ENCODE measurements around the gene MORN1. TPM values are rescaled to one million over a fixed set of nuclear protein-coding genes. Genes with fewer than 3 reads are reported as not detected.

The MORN1 gene
- total and polyA plus RNA-seq, 2 of the 4 experiments (the other 2 are of a cell fraction): 3.0 to 4.2 TPM

- no peak for TF ChIP-seq RAD21 (IDR thresholded peaks at IDR 0.05; ENCODE audit: low read length)
- no peak for TF ChIP-seq CTCF (conservative IDR thresholded peaks at IDR 0.05; ENCODE audit: low read depth, low read length)
- TF ChIP-seq MXI1 (IDR thresholded peaks at IDR 0.05; ENCODE audit: borderline replicate concordance, low read depth, low read length): no peak
- no peak for TF ChIP-seq NFE2L2 (IDR thresholded peaks at IDR 0.05; ENCODE audit: low read depth, low read length)
- TF ChIP-seq POLR2A (IDR thresholded peaks at IDR 0.05; ENCODE audit: low read depth, low read length): no peak
- TF ChIP-seq RCOR1 (IDR thresholded peaks at IDR 0.05; ENCODE audit: insufficient replicate concordance, low read length): no peak
- TF ChIP-seq MAZ (IDR thresholded peaks at IDR 0.05; ENCODE audit: borderline replicate concordance, low read depth, low read length): no peak
- no peak for TF ChIP-seq MAFK (IDR thresholded peaks at IDR 0.05; ENCODE audit: low read depth, low read length)
- TF ChIP-seq ELK1 (IDR thresholded peaks at IDR 0.05; ENCODE audit: borderline replicate concordance, low read depth, low read length): no peak
- TF ChIP-seq BHLHE40 (IDR thresholded peaks at IDR 0.05; ENCODE audit: low read depth, low read length): no peak
- TF ChIP-seq USF2 (IDR thresholded peaks at IDR 0.05; ENCODE audit: low read depth, low read length): no peak
- no peak for TF ChIP-seq RFX5 (IDR thresholded peaks at IDR 0.05; ENCODE audit: low read depth, low read length)
- no peak for TF ChIP-seq SMC3 (IDR thresholded peaks at IDR 0.05; ENCODE audit: low read depth, low read length)
- intact Hi-C loops (cut with micrococcal nuclease) (no loop called here), dilution Hi-C loops (cut with HindIII; ENCODE audit: low sequenced_read_pairs, unreplicated experiment) (no loop called here), in situ Hi-C loops (cut with MboI; ENCODE audit: low sequenced_read_pairs) (no loop called here)
- Histone ChIP-seq H2AK5ac (ENCODE audit: low read depth, low read length) (no peak overlapping the region), H4K5ac (ENCODE audit: low read depth, low read length) (no peak overlapping the region), H3K79me1 (ENCODE audit: low read depth in 1 of 2, low read length in 2 of 2) (no peaks in the 10 kb centered on the region), H3K14ac (replicated peaks; ENCODE audit: low read depth, low read length) (no peak overlapping the region), H3K4me3 (ENCODE audit: insufficient read depth, low read depth, low read length) (no peak overlapping the region), H2BK5ac (ENCODE audit: low read depth, low read length, poor library complexity, severe bottlenecking) (no peak overlapping the region), H3K18ac (ENCODE audit: low read depth, low read length) (no peak overlapping the region), H3K23ac (ENCODE audit: low read depth, low read length) (no peak overlapping the region), H3K4me1 (ENCODE audit: control insufficient read depth, insufficient read depth, low read length) (no peaks in the 10 kb centered on the region), H2BK120ac (ENCODE audit: low read depth, low read length) (no peak overlapping the region), H3K36me3 (ENCODE audit: control insufficient read depth, insufficient read depth, low read length) (no peaks in the 10 kb centered on the region), H2BK15ac (ENCODE audit: low read depth, low read length) (no peak overlapping the region), H2BK20ac (ENCODE audit: low read depth, low read length) (no peak overlapping the region), H3K27me3 (ENCODE audit: control insufficient read depth, insufficient read depth, low read length) (no peaks in the 10 kb centered on the region), H2AFZ (replicated peaks; ENCODE audit: low read length, poor library complexity) (no peak overlapping the region), H3K4ac (ENCODE audit: low read depth, low read length) (no peak overlapping the region), H2AK9ac (replicated peaks; ENCODE audit: low read depth, low read length, poor library complexity) (peak overlapping the region; percentile 11), H4K20me1 (ENCODE audit: insufficient read depth, low read length) (no peaks in the 10 kb centered on the region; the same call in 1 of the 2 replicates), H3K9ac (ENCODE audit: low read depth, low read length) (no peak overlapping the region), H3K4me2 (ENCODE audit: low read depth, low read length) (no peak overlapping the region), H3K27ac (ENCODE audit: insufficient read depth, low read length) (no peak overlapping the region), H4K91ac (ENCODE audit: insufficient read depth, low read depth, low read length) (no peak overlapping the region), H4K8ac (ENCODE audit: low read depth in 2 of 2, low read length in 2 of 2) (no peak overlapping the region), H3K9me3 (ENCODE audit: control insufficient read depth, insufficient read depth, low read length) (no peaks in the 10 kb centered on the region), H3K9me1 (ENCODE audit: insufficient read depth, low read length) (no peaks in the 10 kb centered on the region), H3K56ac (ENCODE audit: extremely low read depth, insufficient read depth, low read length) (no peak overlapping the region)
- ChIA-PET POLR2A (ENCODE audit: unreplicated experiment) (no interaction called here), CTCF (no interaction called here)
- ATAC-seq (ENCODE audit: low read depth) (no peak), DNase-seq (no peak)
- BruUV-seq (replicated peaks): no TSS peak
- WGBS, 2 experiments (ENCODE audit: extremely low coverage in 2 of 2, insufficient read length in 1 of 2): 88% methylated on average over 7 of the region's 24 CpGs; no CpG with 5 or more reads in 1 of the 2 experiments
Measured at GRCh38 chr1:2378441-2378851, 12.9 kb downstream of the MORN1 start.

Data from IMR-90 (cell line).